Measurements from ENCODE around the gene GNAS-AS1. TPM values are rescaled to one million over a fixed set of nuclear protein-coding genes. Genes with fewer than 3 reads are reported as not detected.
A peak's percentile ranks its signal among the peaks of the same experiment; 100 is the strongest.

The GNAS-AS1 gene
- total and polyA plus RNA-seq, 2 experiments from 2014 or later: 12.3 to 15.0 TPM

DNA sequence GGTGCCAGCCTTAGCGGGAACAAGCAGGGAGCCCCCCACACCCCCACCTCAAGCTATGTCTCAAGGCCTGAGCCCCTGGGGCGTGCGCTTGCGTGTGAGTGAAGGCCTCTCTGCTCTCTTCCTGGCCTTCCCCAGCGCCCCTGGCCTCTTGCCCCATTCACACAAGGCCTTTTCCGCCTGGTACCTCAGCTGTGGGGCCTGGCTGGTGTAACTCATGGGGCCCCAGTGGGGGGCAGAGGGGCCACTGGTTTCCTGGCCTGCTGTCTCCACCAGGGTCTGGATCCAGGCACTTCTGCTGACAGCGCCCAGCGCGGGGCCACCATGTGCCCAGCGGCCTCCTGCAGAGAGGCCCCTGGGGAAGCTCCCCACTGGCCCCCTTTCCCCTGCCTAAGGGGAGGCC, 34.7 kb downstream of the GNAS-AS1 start:
- Histone ChIP-seq H3K4me2 (no peak overlapping the region), H3K4me1 (ENCODE audit: insufficient read depth) (no peaks in the 10 kb centered on the region; the same call in 1 of the 2 replicates), H3K9me2 (ENCODE audit: insufficient read depth) (no peaks in the 10 kb centered on the region), H3K27me3 (ENCODE audit: insufficient read depth) (no peaks in the 10 kb centered on the region), H2AFZ (no peak overlapping the region), H3K36me3 (ENCODE audit: insufficient read depth) (0 out of 2 replicates have a peak, but pooled peaks cover under 1% of the 10 kb centered on the region), H3K79me2 (replicated peaks; ENCODE audit: insufficient read depth) (peaks cover under 1% of the 10 kb centered on the region; the same call in 1 of the 2 replicates), H3K4me3 (no peak overlapping the region), H3K27ac (ENCODE audit: low read depth) (no peak overlapping the region), H3F3A (replicated peaks; ENCODE audit: low read depth) (no peaks in the 10 kb centered on the region), H4K20me1 (replicated peaks; ENCODE audit: insufficient read depth) (no peaks in the 10 kb centered on the region)
- ATAC-seq (peak; percentile 9; the same call in 2 of the 3 replicates), DNase-seq (ENCODE audit: low spot score) (no peak)
- no peak overlapping the region for H3K4me3 Mint-ChIP-seq
- no peak overlapping the region for H3K27ac Mint-ChIP-seq
- TF ChIP-seq, protein P1, sequence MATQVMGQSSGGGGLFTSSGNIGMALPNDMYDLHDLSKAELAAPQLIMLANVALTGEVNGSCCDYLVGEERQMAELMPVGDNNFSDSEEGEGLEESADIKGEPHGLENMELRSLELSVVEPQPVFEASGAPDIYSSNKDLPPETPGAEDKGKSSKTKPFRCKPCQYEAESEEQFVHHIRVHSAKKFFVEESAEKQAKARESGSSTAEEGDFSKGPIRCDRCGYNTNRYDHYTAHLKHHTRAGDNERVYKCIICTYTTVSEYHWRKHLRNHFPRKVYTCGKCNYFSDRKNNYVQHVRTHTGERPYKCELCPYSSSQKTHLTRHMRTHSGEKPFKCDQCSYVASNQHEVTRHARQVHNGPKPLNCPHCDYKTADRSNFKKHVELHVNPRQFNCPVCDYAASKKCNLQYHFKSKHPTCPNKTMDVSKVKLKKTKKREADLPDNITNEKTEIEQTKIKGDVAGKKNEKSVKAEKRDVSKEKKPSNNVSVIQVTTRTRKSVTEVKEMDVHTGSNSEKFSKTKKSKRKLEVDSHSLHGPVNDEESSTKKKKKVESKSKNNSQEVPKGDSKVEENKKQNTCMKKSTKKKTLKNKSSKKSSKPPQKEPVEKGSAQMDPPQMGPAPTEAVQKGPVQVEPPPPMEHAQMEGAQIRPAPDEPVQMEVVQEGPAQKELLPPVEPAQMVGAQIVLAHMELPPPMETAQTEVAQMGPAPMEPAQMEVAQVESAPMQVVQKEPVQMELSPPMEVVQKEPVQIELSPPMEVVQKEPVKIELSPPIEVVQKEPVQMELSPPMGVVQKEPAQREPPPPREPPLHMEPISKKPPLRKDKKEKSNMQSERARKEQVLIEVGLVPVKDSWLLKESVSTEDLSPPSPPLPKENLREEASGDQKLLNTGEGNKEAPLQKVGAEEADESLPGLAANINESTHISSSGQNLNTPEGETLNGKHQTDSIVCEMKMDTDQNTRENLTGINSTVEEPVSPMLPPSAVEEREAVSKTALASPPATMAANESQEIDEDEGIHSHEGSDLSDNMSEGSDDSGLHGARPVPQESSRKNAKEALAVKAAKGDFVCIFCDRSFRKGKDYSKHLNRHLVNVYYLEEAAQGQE (IDR thresholded peaks at IDR 0.05; ENCODE audit: unreplicated experiment): no peak
- no peak for TF ChIP-seq JUNB (IDR thresholded peaks at IDR 0.05; ENCODE audit: unreplicated experiment)
- H3K36me3 Mint-ChIP-seq (ENCODE audit: low read depth): peaks cover 40% of the 10 kb centered on the region
- H3K4me1 Mint-ChIP-seq: peaks cover 3% of the 10 kb centered on the region
- peaks cover 21% of the 10 kb centered on the region for H3K27me3 Mint-ChIP-seq (ENCODE audit: insufficient read depth, low read depth, poor library complexity)
- H3K9me3 Mint-ChIP-seq: peaks cover 9% of the 10 kb centered on the region

DNA sequence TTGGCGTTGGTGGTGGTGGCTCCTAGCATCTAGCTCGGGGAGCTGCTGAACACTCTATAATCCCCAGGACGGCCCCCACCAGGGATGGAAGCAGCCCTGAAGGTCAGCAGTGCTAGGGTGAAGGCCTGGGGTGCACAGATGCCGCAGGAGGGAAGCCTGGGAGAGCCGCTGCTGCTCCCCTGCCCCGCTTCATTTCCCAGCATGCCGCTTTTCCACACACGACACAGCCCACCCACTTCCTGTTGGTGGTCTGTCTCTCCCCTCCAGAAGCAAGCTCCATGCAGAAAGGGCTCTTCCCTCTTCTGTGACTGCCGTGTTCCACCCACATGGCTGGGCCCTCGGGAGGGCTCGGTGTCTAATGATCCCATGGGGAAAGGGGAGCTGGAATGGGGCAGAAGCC, 35.3 kb downstream of the GNAS-AS1 start:
- TF ChIP-seq, protein P2, sequence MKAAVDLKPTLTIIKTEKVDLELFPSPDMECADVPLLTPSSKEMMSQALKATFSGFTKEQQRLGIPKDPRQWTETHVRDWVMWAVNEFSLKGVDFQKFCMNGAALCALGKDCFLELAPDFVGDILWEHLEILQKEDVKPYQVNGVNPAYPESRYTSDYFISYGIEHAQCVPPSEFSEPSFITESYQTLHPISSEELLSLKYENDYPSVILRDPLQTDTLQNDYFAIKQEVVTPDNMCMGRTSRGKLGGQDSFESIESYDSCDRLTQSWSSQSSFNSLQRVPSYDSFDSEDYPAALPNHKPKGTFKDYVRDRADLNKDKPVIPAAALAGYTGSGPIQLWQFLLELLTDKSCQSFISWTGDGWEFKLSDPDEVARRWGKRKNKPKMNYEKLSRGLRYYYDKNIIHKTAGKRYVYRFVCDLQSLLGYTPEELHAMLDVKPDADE (IDR thresholded peaks at IDR 0.05): no peak
- no peak for TF ChIP-seq NANOG (IDR thresholded peaks at IDR 0.05; ENCODE audit: borderline replicate concordance)
- no peak overlapping the region for H3K27ac ChIP-seq (ENCODE audit: low read depth)

DNA sequence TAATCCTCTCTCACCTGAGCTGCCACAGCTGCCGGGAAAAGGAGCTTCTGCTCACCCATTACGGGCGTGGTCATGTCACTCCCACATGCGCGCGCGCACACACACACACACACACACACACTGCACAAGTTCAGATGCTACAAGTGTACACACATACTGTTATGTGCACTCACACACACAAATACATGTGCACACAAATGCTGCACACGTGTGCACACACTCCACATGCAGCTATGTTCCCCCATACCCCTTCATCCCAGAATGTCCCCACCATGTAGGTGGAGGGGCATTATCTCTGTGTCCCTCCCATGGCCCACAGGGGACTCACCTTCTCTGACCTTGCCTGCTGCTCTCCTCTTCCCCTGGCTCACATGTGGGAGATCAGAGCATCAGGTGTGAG, 37.3 kb downstream of the GNAS-AS1 start:
- Histone ChIP-seq H3K79me2 (replicated peaks; ENCODE audit: insufficient read depth) (no peaks in the 10 kb centered on the region), H3K36me3 (ENCODE audit: insufficient read depth) (no peaks in the 10 kb centered on the region), H3K4me2 (no peak overlapping the region), H3K27ac (ENCODE audit: low read depth) (no peak overlapping the region), H3F3A (replicated peaks; ENCODE audit: low read depth) (no peaks in the 10 kb centered on the region), H2AFZ (no peak overlapping the region), H4K20me1 (replicated peaks; ENCODE audit: insufficient read depth) (no peaks in the 10 kb centered on the region), H3K4me1 (ENCODE audit: insufficient read depth) (no peaks in the 10 kb centered on the region; the same call in 1 of the 2 replicates), H3K27me3 (ENCODE audit: insufficient read depth) (no peaks in the 10 kb centered on the region), H3K4me3 (no peak overlapping the region), H3K9me2 (ENCODE audit: insufficient read depth) (no peaks in the 10 kb centered on the region)
- peaks cover 9% of the 10 kb centered on the region for H3K4me1 Mint-ChIP-seq
- no peak for DNase-seq (ENCODE audit: low spot score)
- no peak overlapping the region for H3K4me3 Mint-ChIP-seq
- TF ChIP-seq ZNF114 (CRISPR knock-in tag; IDR thresholded peaks at IDR 0.05) (no peak), STAT1 (IDR thresholded peaks at IDR 0.05; ENCODE audit: unreplicated experiment) (no peak), NANOG (IDR thresholded peaks at IDR 0.05; ENCODE audit: borderline replicate concordance) (no peak), POLR2AphosphoS5 (IDR thresholded peaks at IDR 0.05; ENCODE audit: low read depth) (0 out of 2 replicates have a peak, but pooled peaks have one; percentile 8)
- H3K27ac Mint-ChIP-seq: no peak overlapping the region
- H3K9me3 Mint-ChIP-seq: peaks cover 4% of the 10 kb centered on the region; the same call in 1 of the 3 replicates
- H3K27me3 Mint-ChIP-seq (ENCODE audit: insufficient read depth, low read depth, poor library complexity): peaks cover 28% of the 10 kb centered on the region
- H3K36me3 Mint-ChIP-seq (ENCODE audit: low read depth): peaks cover 17% of the 10 kb centered on the region
- no peak for ATAC-seq

More for the DNA sequence above, 35.3 kb downstream of the GNAS-AS1 start:
- peaks cover 3% of the 10 kb centered on the region for H3K4me1 Mint-ChIP-seq
- H3K9me3 Mint-ChIP-seq: peaks cover 5% of the 10 kb centered on the region; the same call in 2 of the 3 replicates
- ATAC-seq (no peak), DNase-seq (ENCODE audit: low spot score) (no peak)
- no peak overlapping the region for H3K27ac Mint-ChIP-seq
- H3K36me3 ChIP-seq (ENCODE audit: insufficient read depth): no peaks in the 10 kb centered on the region
- no peaks in the 10 kb centered on the region for H3F3A ChIP-seq (replicated peaks; ENCODE audit: low read depth)
- H3K79me2 ChIP-seq (replicated peaks; ENCODE audit: insufficient read depth): no peaks in the 10 kb centered on the region
- peaks cover 22% of the 10 kb centered on the region for H3K27me3 Mint-ChIP-seq (ENCODE audit: insufficient read depth, low read depth, poor library complexity)
- H3K4me3 Mint-ChIP-seq: no peak overlapping the region
- peaks cover 34% of the 10 kb centered on the region for H3K36me3 Mint-ChIP-seq (ENCODE audit: low read depth)
- no peaks in the 10 kb centered on the region for H3K9me2 ChIP-seq (ENCODE audit: insufficient read depth)
- H2AFZ ChIP-seq: no peak overlapping the region
- H4K20me1 ChIP-seq (replicated peaks; ENCODE audit: insufficient read depth): no peaks in the 10 kb centered on the region
- no peak overlapping the region for H3K4me2 ChIP-seq
- no peaks in the 10 kb centered on the region for H3K27me3 ChIP-seq (ENCODE audit: insufficient read depth)
- no peaks in the 10 kb centered on the region; the same call in 1 of the 2 replicates for H3K4me1 ChIP-seq (ENCODE audit: insufficient read depth)
- no peak overlapping the region for H3K4me3 ChIP-seq
